Motor neuron (in vitro differentiated cells): ENCODE data around the gene CFDP1. TPM values are rescaled to one million over a fixed set of nuclear protein-coding genes. Genes with fewer than 3 reads are reported as not detected.

Experiments used
- ATAC-seq, 8 experiments: fragments of 200-7000 bp; cut with Tn5 transposase; replicated peaks in 6 of 8; 2 replicates each; pipeline ENCODE4 v1.8.0; 2021; ENCODE audit warnings: mild to moderate bottlenecking in 8 of 8, moderate library complexity in 8 of 8
- H3K27ac ChIP-seq, 2 donors: fragments of 250-450 bp; sonication (Bioruptor Pico); 2 replicates each; pipeline ENCODE4 v1.9.0; 2021; ENCODE audit warnings: antibody characterized with exemption in 2 of 2, mild to moderate bottlenecking in 2 of 2, moderate library complexity in 1 of 2
- H3K4me1 ChIP-seq, 2 donors: fragments of 250-450 bp; sonication (Bioruptor Pico); replicated peaks in 1 of 2; 2 replicates each; pipeline ENCODE4 v1.6.1; 2021; ENCODE audit warnings: antibody characterized with exemption in 2 of 2, mild to moderate bottlenecking in 2 of 2, moderate library complexity in 1 of 2
- H3K4me3 ChIP-seq, 5 donors: fragments of 250-450 bp; sonication (Bioruptor Pico); 2 replicates each; pipeline ENCODE4 v1.9.0; 2021; ENCODE audit warnings: antibody characterized with exemption in 5 of 5, mild to moderate bottlenecking in 5 of 5, moderate library complexity in 4 of 5
- WGBS, 10 experiments: fragments of 450-650 bp; shearing (Covaris generic); methylation state at CpG; one replicate each; pipeline ENCODE4 v1.0.0; 2022; 5-methylcytosine and 5-hydroxymethylcytosine counted together
- in situ Hi-C, 9 experiments: fragments of 400-800 bp; cut with MboI; loops; one replicate each; pipeline ENCODE4 v1.15.0; 2021; ENCODE audit warnings: low sequenced_read_pairs in 9 of 9, low pct_unique_long_range_greater_than_20kb in 2 of 9; ENCODE audit not compliant: unreplicated experiment in 9 of 9
- total RNA-seq, 8 experiments: library from RNA; unstranded; fragments of 300-600 nt; gene quantifications; 2 replicates each; pipeline versions ENCODE4 v1.2.3 to v1.2.4, GENCODE V29; 2022

The CFDP1 gene
- 100 to 1,000 TPM in 5 of 8 experiments, 10 to 100 TPM in 3; 43.5 to 130 (median 107) TPM for total RNA-seq

- ATAC-seq = peak; percentile 83 to 98 (median 94)
- 0 to 10% (median 0%) methylated on average over 1 to 15 of the region's 85 CpGs; no CpG with 5 or more reads in 3 of the 10 experiments for WGBS, 10 experiments
- Histone ChIP-seq H3K27ac (peak within 1 kb of the TSS; percentile 78 to 88), H3K4me3 (peak within 1 kb of the TSS; percentile 63 to 76 (median 71)), H3K4me1 (peaks cover 3 to 5% of the 10 kb centered on the region in 2 donors)
- in situ Hi-C loops = no loop called here
Observed at GRCh38 chr16:75432828-75433731, at the start of gene CFDP1. TSS of gene CFDP1 (minus strand) at chr16:75433503. CDS start at chr16:75433352, 151 bp downstream.

- in situ Hi-C loops = loop anchor here in 1 of 9 experiments (25.0 kb wide), 1 partner anchor 280 kb away; no protein-coding TSS in a partner anchor
- Histone ChIP-seq H3K4me1 (no peaks in the 10 kb centered on the region), H3K27ac (no peak overlapping the region), H3K4me3 (no peak overlapping the region)
- no peak for ATAC-seq
- WGBS, 10 experiments = 40 to 93% (median 84%) methylated on average over 1 to 9 of the region's 14 CpGs; no CpG with 5 or more reads in 5 of the 10 experiments
Observed at GRCh38 chr16:75482434-75483205, 49.3 kb upstream of the CFDP1 start.

GRCh38 chr16:75481475-75481874, 48.2 kb upstream of the CFDP1 start:
- no peak for ATAC-seq
- Histone ChIP-seq H3K4me1 (no peaks in the 10 kb centered on the region), H3K27ac (no peak overlapping the region), H3K4me3 (no peak overlapping the region)
- 60 to 100% (median 85%) methylated on average over 1 to 6 of the region's 7 CpGs; no CpG with 5 or more reads in 2 of the 10 experiments for WGBS, 10 experiments
- in situ Hi-C loops = loop anchor here in 1 of 9 experiments (25.0 kb wide), 1 partner anchor 281 kb away; no protein-coding TSS in a partner anchor

- no peaks in the 10 kb centered on the region for H3K4me1 ChIP-seq
- WGBS, 10 experiments = 60 to 100% (median 93%) methylated on average over 1 to 16 of the region's 47 CpGs; no CpG with 5 or more reads in 4 of the 10 experiments
- no peak overlapping the region for H3K27ac ChIP-seq
- no peak overlapping the region for H3K4me3 ChIP-seq
- no peak for ATAC-seq
- in situ Hi-C loops = loop anchor here in 1 of 9 experiments (25.0 kb wide), 1 partner anchor 283 kb away; no protein-coding TSS in a partner anchor
Observed at GRCh38 chr16:75479421-75479990, 46.2 kb upstream of the CFDP1 start.

- in situ Hi-C loops = loop anchor here in 1 of 9 experiments (25.0 kb wide), 1 partner anchor 284 kb away; no protein-coding TSS in a partner anchor
- no peaks in the 10 kb centered on the region for H3K4me1 ChIP-seq
- no peak overlapping the region for H3K27ac ChIP-seq
- WGBS, 10 experiments = 93 to 100% (median 96%) methylated on average over 1 to 46 of the region's 80 CpGs; no CpG with 5 or more reads in 4 of the 10 experiments
- no peak for ATAC-seq
- H3K4me3 ChIP-seq = no peak overlapping the region
Observed at GRCh38 chr16:75478480-75479345, 45.4 kb upstream of the CFDP1 start.

GRCh38 chr16:75477680-75478473, 44.6 kb upstream of the CFDP1 start:
- 25 to 100% (median 80%) methylated on average over 1 to 3 of the region's 4 CpGs; no CpG with 5 or more reads in 3 of the 10 experiments for WGBS, 10 experiments
- Histone ChIP-seq H3K27ac (no peak overlapping the region), H3K4me3 (no peak overlapping the region), H3K4me1 (no peaks in the 10 kb centered on the region)
- peak in 2 of 8 experiments; percentile 61 to 89 for ATAC-seq
- in situ Hi-C loops = loop anchor here in 1 of 9 experiments (25.0 kb wide), 1 partner anchor 284 kb away; no protein-coding TSS in a partner anchor

- ATAC-seq = no peak
- H3K27ac ChIP-seq = no peak overlapping the region
Observed at GRCh38 chr16:75476817-75477216, 43.5 kb upstream of the CFDP1 start.

GRCh38 chr16:75475420-75475847, 42.1 kb upstream of the CFDP1 start:
- 0 to 100% (median 79%) methylated on average over 1 to 2 of the region's 2 CpGs; no CpG with 5 or more reads in 4 of the 10 experiments for WGBS, 10 experiments
- ATAC-seq = no peak
- in situ Hi-C loops = loop anchor here in 1 of 9 experiments (25.0 kb wide), 1 partner anchor 287 kb away; no protein-coding TSS in a partner anchor
- no peaks in the 10 kb centered on the region for H3K4me1 ChIP-seq
- H3K27ac ChIP-seq = no peak overlapping the region
- H3K4me3 ChIP-seq = no peak overlapping the region

More at GRCh38 chr16:75476817-75477216, 43.5 kb upstream of the CFDP1 start:
- no peak overlapping the region for H3K4me3 ChIP-seq
- 28 to 100% (median 73%) methylated on average over 1 to 6 of the region's 8 CpGs; no CpG with 5 or more reads in 3 of the 10 experiments for WGBS, 10 experiments
- H3K4me1 ChIP-seq = no peaks in the 10 kb centered on the region
- in situ Hi-C loops = loop anchor here in 1 of 9 experiments (25.0 kb wide), 1 partner anchor 285 kb away; no protein-coding TSS in a partner anchor

GRCh38 chr16:75472908-75473877, 39.9 kb upstream of the CFDP1 start:
- 68 to 100% (median 96%) methylated on average over 1 to 9 of the region's 17 CpGs; no CpG with 5 or more reads in 2 of the 10 experiments for WGBS, 10 experiments
- no peak for ATAC-seq
- in situ Hi-C loops = loop anchor here in 2 of 9 experiments (25.0 kb wide), 2 partner anchors 139 to 289 kb away; partner anchors contain the start of gene ADAT1 (in 1 of the 2)
- Histone ChIP-seq H3K4me1 (no peaks in the 10 kb centered on the region), H3K27ac (no peak overlapping the region), H3K4me3 (no peak overlapping the region)
